Psoas muscle (tissue), 8 donors: Measurements from ENCODE around the gene BMPR1A. TPM values are rescaled to one million over a fixed set of nuclear protein-coding genes. Genes with fewer than 3 reads are reported as not detected.
"Not testable (repeated sequence)": the region's sequence is repeated elsewhere in the genome, so short reads cannot be mapped to it uniquely, and the experiment has no call there.

ENCODE experiments used
- ATAC-seq, 4 donors: fragments of 200-7000 bp; cut with Tn5 transposase; one replicate each; pipeline ENCODE4 v1.9.1; 2020; ENCODE audit warnings: moderate library complexity in 3 of 4, mild to moderate bottlenecking in 2 of 4
- DNase-seq, 2 donors: peaks; one replicate each; pipeline ENCODE4 v3.0.0-alpha.2; 2020
- H3K27ac ChIP-seq: fragments of 200-600 bp; one replicate; pipeline ENCODE4 v1.8.0; 2022
- H3K27me3 ChIP-seq, 3 donors: fragments of 200-600 bp in 1 of 3; one replicate each; pipeline versions ENCODE4 v1.6.1 to v1.8.0; 2013 to 2022; ENCODE audit warnings: low read length in 2 of 3, mild to moderate bottlenecking in 2 of 3, moderate library complexity in 1 of 3; ENCODE audit not compliant: insufficient read depth in 3 of 3
- H3K36me3 ChIP-seq, 2 donors: fragments of 200-600 bp in 1 of 2; one replicate each; pipeline versions ENCODE4 v1.6.1 to v1.8.0; 2013 to 2022; ENCODE audit warnings: low read depth in 1 of 2, mild to moderate bottlenecking in 1 of 2, moderate library complexity in 1 of 2; ENCODE audit not compliant: insufficient read depth in 1 of 2
- H3K4me1 ChIP-seq: fragments of 200-600 bp; one replicate; pipeline ENCODE4 v1.8.0; 2022
- H3K4me3 ChIP-seq: fragments of 200-600 bp; one replicate; pipeline ENCODE4 v1.8.0; 2022; ENCODE audit warnings: mild to moderate bottlenecking
- H3K9me3 ChIP-seq: fragments of 200-600 bp; one replicate; pipeline ENCODE4 v1.8.0; 2022
- WGBS, 3 donors: extraction: QIAGEN DNeasy Blood & Tissue Kit; methylation state at CpG; one replicate each; pipeline versions ENCODE4 v1.1.6 to v1.1.7; 2013; 5-methylcytosine and 5-hydroxymethylcytosine counted together
- intact Hi-C, 2 donors: fragments of 100-400 bp; cut with DNase I; formaldehyde crosslinking; loops; one replicate each; pipeline versions ENCODE4 v1.11.0 to v1.14.2; 2022
- polyA plus RNA-seq, 3 donors: library from polyadenylated mRNA; stranded (reverse); fragments of 200-250 nt; gene quantifications; one replicate each; pipeline ENCODE4 v1.2.3, GENCODE V29; 2013
- total RNA-seq, 4 donors: library from RNA; stranded (reverse); fragmentation: NEBNext Ultra II Directional in 2 of 4; extraction: Animal tissue kit (Norgen Biotek cat#: 25700) in 2 of 4; gene quantifications; one replicate each; pipeline versions ENCODE4 v1.2.1 to v1.2.4, GENCODE V29; 2021 to 2023
- TF ChIP-seq, protein P1 (sequence below): fragments of 200-600 bp; IDR thresholded peaks from one replicate; pipeline ENCODE4 v1.8.0; 2022; ENCODE audit warnings: antibody characterized with exemption
- donor health status: healthy with polysubstance abuse.
- donor health status: DM: no; HTN: no; CAD: no; lungs with moderate emphysema.
- donor health status: Bipolar disorder and iron deficiency.
- donor health status: healthy.
- donor health status: DM: yes; HTN: yes; CAD: no.
- donor health status: DM: no; HTN: no; CAD: no.
- donor health status: DM: no; HTN: no; CAD: no.
- donor health status: DM: yes; HTN: yes; CAD: no.

Gene BMPR1A
- total and polyA plus RNA-seq, 7 donors, result 4.6 to 30.0 (median 22.7) TPM

DNA sequence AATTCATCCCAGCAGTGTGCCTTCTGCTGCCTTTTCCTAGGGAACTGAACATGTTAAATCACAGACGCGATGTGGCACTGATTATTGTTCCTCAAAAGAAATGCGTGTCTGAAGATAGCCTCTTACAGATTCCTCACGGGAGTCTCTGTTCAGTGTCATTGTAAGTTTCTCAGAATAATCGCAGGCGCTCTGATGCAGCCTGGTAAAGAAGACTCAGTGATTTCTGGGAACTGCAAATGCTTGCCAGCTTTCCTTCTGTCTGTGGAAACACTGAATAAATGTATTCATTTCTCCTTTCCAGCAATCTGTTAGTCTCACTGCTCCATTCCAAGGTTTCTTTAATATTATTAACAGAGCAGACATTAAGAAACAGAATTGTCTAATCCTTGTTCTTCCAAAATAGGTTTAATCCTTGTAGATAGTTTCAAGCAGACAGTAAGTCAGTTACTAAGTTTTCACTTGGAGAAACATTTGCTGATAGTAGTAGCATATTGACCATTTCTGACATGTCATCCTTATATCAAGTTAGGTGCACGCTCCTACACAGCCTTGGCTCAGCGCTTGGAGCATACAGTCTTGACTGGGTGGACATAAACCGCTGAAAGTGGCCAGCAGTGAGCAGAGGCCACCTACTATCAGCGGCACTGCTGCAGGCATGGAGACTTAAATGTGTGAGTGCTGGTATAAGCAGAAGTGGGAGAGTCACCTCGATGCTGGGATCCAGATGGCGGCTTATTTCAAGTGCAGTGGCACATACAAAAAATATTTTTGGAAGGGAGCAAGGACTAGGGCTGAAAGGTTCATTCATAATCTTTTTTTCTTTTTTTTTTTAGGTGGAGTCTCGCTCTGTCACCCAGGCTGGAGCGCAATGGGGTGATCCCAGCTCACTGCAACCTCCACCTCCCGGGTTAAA is 173.3 kb downstream of the BMPR1A start:
- H3K36me3 ChIP-seq, result peaks cover 0 to 52% of the 10 kb centered on the region in 2 donors
- no peaks in the 10 kb centered on the region for H3K4me1 ChIP-seq
- intact Hi-C loops, result no loop called here
- no peak overlapping the region for H3K4me3 ChIP-seq
- no peaks in the 10 kb centered on the region for H3K9me3 ChIP-seq
- TF ChIP-seq, protein P1, sequence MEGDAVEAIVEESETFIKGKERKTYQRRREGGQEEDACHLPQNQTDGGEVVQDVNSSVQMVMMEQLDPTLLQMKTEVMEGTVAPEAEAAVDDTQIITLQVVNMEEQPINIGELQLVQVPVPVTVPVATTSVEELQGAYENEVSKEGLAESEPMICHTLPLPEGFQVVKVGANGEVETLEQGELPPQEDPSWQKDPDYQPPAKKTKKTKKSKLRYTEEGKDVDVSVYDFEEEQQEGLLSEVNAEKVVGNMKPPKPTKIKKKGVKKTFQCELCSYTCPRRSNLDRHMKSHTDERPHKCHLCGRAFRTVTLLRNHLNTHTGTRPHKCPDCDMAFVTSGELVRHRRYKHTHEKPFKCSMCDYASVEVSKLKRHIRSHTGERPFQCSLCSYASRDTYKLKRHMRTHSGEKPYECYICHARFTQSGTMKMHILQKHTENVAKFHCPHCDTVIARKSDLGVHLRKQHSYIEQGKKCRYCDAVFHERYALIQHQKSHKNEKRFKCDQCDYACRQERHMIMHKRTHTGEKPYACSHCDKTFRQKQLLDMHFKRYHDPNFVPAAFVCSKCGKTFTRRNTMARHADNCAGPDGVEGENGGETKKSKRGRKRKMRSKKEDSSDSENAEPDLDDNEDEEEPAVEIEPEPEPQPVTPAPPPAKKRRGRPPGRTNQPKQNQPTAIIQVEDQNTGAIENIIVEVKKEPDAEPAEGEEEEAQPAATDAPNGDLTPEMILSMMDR, result no peak
- H3K27me3 ChIP-seq, result no peaks in the 10 kb centered on the region
- ATAC-seq (no peak), DNase-seq (no peak)
- WGBS, 3 donors, result 88 to 93% (median 92%) methylated on average over 15 of the region's 15 CpGs
- no peak overlapping the region for H3K27ac ChIP-seq

DNA sequence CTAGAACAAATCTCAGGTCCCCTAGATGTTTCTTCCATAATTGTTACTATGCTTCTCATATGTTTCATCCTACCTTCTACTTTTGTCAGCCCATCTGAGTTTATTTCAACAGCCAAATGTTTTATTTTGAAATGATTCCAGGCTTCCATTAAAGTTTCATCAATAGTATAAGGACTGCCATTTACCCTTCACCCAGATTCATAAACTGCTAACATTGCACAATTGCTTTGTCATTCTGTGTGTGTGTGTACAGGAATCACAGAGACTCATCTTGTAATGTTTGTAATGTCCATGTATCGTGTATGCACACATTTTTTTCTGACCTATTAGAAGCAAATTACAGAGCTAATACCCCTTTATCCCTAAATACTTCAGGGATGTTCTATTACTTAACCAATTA is 175.5 kb downstream of the BMPR1A start:
- Histone ChIP-seq H3K9me3 (no peaks in the 10 kb centered on the region), H3K36me3 (peaks cover 0 to 63% of the 10 kb centered on the region in 2 donors), H3K4me1 (no peaks in the 10 kb centered on the region)

DNA sequence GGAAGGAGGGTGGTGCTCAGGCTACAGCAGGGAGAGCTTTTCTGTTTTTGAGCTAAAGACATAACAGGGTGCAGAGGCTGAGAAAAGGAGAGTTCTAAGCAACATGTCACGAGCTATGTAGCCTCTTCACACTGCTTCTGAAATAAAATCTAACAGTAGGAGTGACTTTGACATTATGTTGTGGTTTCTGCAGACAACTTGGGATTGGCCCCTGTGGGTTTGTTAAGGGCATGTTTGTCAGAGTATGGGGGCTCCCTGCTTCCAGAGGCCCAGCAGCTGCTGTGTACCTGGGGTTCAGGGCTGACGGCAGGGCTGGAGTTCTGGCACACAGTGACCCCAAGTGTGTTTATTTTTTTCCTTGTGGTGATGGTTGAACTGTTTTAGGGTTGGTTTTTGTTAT is 176.3 kb downstream of the BMPR1A start:
- TF ChIP-seq, protein P1, result no peak
- no peaks in the 10 kb centered on the region for H3K27me3 ChIP-seq
- no peak for DNase-seq
- no peaks in the 10 kb centered on the region for H3K9me3 ChIP-seq
- peaks cover 0 to 63% of the 10 kb centered on the region in 2 donors for H3K36me3 ChIP-seq
- H3K4me3 ChIP-seq, result no peak overlapping the region
- peaks cover 3% of the 10 kb centered on the region for H3K4me1 ChIP-seq
- H3K27ac ChIP-seq, result no peak overlapping the region
- intact Hi-C loops, result no loop called here
- WGBS, 3 donors, result 83 to 92% (median 86%) methylated on average over 2 of the region's 2 CpGs
- no peak for ATAC-seq

More for the DNA sequence above, 175.5 kb downstream of the BMPR1A start:
- TF ChIP-seq, protein P1, result no peak
- no peak overlapping the region for H3K27ac ChIP-seq
- H3K4me3 ChIP-seq, result no peak overlapping the region
- 78 to 86% (median 83%) methylated on average over 1 of the region's 1 CpG for WGBS, 3 donors
- ATAC-seq, result no peak
- no peaks in the 10 kb centered on the region for H3K27me3 ChIP-seq
- intact Hi-C loops, result no loop called here
- no peak for DNase-seq

DNA sequence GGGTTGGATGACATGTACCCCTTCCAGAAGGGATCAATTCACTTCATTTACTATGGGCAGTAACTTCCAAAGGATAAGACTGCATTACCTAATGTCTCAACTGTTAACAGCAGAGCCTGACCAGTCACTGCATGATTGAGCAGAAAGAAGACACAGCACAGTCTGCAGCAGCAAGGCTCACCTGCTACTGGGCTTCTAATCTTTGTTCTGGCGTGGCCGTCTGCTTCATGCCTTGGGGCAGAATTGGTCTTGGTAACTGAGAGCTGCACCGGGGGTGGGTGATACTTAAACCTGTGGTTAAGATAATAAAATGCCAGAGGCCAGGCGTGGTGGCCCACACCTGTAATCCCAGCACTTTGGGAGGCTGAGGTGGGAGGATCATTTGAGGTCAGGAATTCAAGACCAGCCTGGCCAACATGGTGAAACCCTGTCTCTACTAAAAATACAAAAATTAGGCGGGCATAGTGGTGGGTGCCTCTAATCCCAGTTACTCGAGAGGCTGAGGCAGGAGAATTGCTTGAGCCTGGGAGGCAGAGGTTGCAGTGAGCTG is 177.8 kb downstream of the BMPR1A start:
- ATAC-seq, DNase-seq: not testable (repeated sequence)
- H3K36me3 ChIP-seq, result peaks cover 0 to 49% of the 10 kb centered on the region in 2 donors

More for the DNA sequence above, 177.8 kb downstream of the BMPR1A start:
- H3K4me3 ChIP-seq, H3K27ac ChIP-seq, H3K27me3 ChIP-seq, intact Hi-C loops, H3K4me1 ChIP-seq, H3K9me3 ChIP-seq: not testable (repeated sequence)
- WGBS, 3 donors, result 79 to 90% (median 86%) methylated on average over 6 of the region's 6 CpGs
